ENCODE data around the gene GNAS-AS1.
A peak's percentile ranks its signal among the peaks of the same experiment; 100 is the strongest.

GNAS-AS1 gene

DNA sequence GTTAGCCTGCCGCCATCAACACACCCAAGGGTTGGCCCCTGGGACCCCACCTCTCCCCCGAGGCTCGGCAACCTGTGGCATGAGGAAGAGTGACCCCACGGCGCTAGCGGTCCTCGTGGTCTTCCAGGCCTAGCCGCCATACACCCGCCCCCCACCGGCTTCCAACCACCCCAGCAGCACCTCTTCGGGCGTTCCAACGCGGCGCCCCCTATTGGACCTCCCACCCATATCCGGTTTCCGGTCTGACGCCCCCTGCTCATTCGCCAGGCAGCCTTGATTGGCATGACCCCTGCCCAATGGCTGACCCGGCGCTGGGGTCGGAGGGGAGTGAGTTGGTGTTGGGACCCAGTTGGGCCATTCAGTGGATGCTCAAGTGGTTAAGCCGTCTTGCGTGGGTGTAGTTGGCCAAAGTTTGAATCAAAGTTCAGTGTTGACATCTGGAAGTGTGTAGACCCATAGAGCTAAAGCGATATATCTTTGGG, at the start of gene GNAS-AS1:
GNAS-AS1 (minus strand) TSS at position 210 of the 482 bp plus-strand sequence.
- DNase-seq, result no peak

DNA sequence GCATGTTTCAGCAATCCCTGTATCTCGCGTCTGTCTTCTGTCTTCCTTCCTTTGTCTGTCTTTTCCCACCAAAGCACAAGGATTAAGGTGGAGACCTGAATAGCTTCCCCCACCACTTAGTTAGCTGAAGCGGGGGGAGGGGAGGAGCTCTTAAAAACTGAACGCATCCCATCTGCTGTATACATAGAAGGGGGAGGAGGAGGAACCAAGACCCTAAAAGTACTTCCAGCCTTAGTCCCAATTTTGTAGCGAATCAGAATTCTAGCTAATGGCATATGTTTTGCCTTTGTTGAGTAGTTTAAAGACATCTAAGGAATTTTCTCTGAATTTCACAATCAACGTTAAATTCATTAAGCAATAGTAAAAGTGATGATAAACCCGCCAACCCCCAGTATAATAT, 49.7 kb upstream of the GNAS-AS1 start:
- no peak for DNase-seq

DNA sequence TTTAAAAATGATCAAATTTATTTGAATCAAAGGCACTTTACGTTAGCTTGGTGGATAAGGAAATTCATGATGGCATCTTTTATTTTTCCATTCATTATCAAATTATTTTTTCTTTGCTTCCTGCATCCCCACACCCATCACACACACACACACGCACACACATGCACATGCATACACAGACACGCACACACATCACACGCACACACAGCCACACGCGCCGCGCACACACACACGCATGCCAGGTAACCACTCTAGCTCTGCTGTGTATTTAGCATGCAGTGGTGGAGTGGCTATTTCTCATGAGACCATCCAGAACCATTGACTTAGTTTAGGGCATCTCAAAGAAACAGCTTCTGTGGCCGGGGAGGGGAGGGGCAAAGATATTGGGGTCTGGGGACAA, 48.8 kb upstream of the GNAS-AS1 start:
- DNase-seq, result no peak

DNA sequence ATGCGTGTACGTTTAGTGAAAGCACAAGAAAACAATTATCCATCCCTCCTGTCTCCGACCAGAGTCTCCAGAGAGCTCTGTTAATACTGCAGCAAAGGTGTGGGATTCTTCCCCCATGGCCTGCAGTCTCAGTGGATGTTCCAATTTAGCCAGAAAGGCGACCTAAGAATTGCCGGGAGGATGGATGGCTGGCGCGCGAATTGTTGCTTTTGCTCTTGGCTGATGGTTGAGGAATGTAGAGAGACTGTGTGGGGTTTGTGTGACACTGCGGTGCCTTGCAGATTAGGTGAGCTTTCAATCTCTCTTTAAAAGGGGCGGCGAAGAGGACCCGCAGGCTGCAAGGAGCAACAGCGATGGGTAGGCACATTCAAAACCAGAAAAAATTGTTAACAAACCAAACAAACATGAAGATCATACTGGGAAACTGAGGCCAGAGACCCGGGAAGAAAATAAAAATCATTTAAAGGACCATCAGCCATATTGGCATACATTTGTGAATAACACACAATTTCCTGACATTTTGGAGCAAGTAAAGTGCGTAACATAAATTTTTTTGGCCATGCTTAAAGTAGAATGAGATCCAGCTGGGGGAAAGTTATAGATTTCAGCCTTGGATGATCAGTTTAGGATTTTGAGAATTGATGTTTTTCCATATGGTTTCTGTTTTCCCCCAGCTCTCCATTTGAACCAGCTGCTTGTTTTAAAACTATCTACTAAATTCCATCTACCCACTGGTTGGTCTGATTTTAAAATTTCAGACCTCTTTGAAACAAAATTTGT, 48.1 kb upstream of the GNAS-AS1 start:
- DNase-seq, result no peak

DNA sequence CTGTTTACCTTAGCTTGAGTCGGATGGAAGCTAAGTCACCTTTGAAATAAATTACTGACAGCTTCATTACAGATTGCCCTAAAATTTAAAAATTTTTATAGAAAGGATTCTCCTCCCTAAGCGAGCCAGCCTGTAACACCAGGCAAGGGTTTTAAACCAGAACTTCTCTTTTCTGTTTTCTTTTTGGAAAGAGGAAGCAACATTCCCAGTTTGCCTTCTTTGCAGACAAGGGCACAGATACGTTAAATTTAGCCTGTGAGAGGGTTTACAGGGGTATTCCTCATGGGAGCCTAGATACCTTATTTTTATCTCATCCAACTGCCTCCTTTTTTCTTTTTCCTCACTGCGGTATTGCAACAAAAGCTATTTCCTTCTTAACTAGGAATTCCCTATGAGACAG, 46.8 kb upstream of the GNAS-AS1 start:
- no peak for DNase-seq

DNA sequence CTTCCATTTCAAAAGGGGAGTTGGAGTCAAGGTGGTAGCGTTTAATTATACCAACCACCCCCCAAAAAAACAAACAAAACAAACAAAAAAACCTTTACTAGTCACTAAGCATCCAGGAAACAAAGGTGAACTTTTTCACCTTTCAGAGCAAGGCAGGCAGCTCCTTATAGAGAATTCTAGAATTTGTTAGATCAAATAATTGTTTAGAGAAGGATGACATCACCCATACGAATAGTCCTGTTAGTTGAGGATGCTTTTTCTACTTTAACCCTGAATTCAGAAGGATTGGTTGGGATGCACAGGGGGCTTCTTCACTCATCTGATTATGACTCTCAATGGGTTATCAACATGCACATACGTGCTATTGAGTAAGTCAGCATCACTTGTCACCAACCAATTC, 46.1 kb upstream of the GNAS-AS1 start:
- DNase-seq, result no peak

DNA sequence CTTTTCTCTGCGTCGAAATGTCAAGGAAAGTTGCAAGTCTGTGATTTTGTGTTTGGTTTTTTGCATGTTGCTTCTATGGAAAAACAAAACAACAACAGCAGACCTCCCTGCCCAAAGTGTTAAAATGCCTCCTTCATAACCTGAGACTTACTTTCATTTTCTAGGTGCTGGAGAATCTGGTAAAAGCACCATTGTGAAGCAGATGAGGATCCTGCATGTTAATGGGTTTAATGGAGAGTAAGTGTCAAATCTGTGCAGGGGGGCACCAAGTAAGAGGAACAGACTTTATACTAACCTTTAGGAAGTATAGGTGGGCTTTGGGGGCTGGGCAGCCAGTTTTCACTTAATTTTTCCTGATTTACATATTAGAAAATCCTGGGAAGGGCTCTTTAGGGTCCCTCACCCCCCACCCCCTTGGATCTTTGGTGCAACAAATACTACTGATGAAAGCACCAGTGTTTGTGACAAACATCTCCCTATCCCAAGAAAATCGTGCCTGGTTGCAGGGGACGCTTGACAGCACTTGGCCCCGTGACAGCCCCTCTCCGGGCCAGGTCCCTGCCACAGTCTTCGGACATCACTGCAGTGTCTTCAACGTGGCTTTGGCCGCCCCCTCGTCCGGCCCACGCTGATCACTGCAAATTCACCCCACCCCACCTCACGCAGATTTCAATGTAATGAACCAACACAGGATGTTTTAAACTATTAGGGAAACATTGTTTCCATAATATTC, 44.9 kb upstream of the GNAS-AS1 start:
- DNase-seq, result no peak

DNA sequence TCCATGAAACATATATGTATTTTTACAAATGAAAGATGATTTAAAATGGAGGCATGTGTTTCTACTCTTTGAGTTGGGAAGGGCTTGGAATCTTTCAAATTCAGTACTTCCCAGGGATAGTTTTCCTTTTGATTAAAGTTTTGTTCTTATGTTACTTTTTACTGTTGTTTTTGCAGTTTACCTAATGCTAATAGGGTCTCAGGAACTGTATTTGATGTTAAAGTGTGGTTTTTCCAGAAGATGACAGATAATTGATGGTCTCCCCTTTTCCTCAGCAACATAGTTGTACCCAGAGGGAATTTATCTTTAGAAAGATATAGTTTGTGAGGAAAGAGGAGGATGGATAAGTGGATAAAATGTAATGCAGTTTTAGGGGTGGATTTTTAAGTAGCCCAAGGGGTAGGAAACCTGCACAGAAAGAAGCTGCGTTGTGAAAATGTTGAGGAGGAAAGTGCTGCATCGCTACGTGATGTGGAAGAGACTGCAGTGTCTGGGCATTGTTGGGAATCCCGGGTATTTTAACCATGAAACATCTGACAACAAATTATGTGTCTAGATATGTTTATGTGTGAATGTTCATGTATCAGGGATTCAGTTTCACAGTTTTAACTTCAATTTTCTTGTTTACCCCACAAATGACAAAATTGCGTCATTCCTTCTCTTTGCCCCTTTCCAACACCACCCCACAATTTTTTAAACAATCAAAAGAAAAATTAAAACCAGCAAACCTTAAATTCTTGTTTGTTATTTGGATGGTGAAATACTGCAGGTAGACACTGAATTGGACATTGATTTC, 44.1 kb upstream of the GNAS-AS1 start:
- no peak for DNase-seq

DNA sequence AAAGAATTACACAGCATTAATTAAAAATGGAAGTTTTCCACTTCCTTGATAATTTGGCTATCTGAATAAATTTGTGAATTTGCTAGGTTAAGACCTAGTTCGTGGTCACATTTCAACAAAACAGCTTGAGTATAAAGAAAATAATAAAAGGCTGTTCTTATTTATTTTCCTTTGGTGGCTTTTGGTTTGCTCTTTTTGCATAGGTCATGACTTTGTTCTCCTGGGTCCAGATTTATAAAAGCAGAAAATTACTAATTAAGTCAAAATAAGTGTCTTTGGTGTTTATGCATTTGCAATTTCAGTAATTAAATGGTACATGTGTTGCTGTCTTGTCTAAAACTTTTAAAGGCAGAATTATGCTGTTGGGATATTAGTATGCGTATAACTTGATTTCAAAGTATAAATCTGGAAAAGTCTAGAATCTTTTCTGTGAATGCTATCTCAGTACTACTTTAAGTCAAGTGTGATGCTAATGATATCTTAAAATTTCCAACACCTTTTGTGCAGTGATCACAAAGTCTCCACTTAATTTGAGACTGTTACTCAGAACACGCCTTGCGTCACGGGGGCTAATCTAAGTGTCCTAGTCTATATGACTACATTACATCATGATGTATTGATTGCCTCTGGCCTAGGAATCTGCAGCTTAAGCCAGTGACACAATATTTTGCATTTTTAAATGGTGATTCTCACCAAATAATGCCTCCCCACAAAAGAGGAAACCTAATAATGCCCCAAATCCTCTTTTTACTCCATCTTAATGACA, 42.8 kb upstream of the GNAS-AS1 start:
- DNase-seq, result no peak

DNA sequence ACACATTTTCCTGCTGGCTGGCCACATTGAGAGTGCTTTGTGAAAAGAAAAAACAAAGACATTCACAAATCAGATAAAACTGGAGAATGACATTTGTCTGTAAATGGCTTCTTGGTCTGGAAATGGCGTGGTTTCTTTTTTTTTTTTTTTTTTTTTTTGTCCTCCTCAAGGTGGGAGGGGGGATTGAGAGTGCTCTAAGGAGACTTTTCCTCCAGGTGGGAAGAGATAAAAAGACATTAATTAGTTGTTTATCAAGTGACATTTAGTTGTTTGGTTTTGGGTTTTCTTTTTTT, 42.2 kb upstream of the GNAS-AS1 start:
- DNase-seq, result no peak

DNA sequence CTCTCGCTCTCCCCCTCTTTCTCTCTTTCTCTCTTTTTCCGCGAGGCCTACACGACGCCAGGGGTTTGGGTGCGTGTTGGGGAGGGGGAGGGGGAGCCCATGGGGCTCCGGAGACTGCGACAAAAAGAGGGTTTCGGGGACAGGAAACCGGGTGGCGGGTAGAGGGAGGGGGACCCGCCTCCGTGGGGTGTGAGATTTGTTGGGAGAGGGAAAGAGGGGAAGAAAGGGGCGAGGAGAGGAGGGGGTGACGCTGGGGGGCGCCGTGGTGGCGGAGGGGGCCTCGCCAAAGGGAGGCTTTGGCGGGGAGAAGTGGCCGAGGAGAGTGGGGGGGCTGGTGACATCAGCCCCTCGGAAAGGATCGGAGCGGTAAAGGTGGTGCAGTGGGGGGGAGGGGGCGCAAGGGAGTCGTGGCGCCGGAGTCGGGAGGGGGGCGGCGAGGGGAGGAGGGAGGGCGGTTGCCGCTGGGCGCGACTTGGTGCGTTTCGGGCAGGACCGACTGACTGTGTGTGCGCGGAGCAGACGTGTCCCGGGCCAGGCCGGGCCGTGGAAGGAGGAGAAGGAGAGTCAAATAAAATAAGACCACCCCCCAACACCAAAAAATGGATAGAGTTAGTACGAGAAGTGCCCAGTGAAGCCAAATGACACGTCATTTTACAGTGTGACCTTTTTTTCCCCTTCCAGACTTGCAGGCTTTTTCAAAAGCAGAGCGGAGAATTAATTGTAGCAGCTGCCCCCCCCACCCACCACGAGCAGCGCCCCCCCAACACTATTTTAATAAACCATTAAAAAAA, 41.6 kb upstream of the GNAS-AS1 start:
- DNase-seq, result peak; percentile 68

DNA sequence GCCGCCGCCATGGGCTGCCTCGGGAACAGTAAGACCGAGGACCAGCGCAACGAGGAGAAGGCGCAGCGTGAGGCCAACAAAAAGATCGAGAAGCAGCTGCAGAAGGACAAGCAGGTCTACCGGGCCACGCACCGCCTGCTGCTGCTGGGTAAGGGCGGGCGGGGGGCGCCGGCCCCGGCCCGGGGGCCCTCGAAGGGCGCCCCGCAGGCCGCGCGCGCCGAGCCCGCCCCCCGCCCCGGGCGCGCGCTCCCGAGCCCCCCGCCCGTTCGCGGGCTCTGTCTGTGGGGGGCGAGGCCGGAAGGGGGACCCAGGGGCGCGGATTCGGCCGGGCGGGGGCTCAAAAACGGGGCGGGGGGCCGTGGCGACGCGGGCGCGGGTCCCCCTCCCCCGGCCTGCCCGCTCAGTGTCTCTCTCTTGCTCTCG, 41.0 kb upstream of the GNAS-AS1 start:
- no peak for DNase-seq

DNA sequence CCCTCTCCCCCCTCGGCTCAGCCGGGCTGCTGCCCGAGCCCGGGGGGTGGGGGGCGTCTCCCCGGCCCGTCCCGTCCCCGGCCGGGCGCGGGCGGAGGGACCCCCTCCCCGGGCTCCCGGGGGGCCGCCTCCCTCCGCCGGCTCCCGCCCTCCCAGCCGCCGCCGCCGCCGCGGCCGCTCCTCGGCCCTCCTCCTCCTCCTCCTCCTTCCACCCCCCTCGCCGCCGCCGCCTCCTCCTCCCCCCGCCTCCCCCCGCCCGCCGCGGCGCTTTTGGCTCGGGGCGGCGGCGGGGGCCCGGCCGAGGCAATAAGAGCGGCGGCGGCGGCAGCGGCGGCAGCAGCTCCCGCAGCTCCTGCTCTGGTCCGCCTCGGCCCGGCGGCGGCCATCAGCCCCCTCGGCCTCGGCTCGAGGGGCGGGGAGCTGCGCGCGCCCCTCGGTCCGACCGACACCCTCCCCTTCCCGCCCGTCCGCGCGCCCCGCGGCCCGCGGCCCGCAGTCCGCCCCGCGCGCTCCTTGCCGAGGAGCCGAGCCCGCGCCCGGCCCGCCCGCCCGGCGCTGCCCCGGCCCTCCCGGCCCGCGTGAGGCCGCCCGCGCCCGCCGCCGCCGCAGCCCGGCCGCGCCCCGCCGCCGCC, 40.5 kb upstream of the GNAS-AS1 start:
- DNase-seq, result peak; percentile 71

DNA sequence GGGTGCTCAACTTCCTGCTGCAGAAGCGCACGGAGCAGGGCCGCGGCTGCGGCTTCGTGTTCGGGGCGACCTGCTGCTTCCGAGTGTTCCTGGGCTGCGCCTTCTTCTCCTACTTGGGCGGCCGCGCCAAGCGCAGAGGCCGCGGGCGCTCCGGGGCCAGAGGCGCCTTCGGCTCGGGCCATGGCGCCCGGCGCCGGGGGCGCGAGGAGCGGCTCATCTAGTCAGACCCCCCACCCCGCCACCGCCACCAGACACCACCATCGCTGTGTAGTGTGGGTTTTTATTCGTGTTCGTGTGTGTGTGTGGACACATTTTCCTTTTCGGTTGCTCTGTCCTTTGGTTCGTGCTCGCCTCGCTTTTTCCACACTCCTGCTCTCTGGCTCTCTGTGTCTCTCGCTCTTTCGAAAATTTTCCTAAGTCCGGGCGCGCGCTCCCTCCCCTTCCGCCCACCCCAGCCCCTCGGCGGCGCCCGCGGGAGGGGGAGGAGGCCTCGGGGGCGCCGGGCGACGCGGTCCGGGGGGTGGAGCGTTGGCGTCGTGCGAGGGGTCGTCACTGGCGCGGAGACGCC, 39.9 kb upstream of the GNAS-AS1 start:
- peak; percentile 71 for DNase-seq

DNA sequence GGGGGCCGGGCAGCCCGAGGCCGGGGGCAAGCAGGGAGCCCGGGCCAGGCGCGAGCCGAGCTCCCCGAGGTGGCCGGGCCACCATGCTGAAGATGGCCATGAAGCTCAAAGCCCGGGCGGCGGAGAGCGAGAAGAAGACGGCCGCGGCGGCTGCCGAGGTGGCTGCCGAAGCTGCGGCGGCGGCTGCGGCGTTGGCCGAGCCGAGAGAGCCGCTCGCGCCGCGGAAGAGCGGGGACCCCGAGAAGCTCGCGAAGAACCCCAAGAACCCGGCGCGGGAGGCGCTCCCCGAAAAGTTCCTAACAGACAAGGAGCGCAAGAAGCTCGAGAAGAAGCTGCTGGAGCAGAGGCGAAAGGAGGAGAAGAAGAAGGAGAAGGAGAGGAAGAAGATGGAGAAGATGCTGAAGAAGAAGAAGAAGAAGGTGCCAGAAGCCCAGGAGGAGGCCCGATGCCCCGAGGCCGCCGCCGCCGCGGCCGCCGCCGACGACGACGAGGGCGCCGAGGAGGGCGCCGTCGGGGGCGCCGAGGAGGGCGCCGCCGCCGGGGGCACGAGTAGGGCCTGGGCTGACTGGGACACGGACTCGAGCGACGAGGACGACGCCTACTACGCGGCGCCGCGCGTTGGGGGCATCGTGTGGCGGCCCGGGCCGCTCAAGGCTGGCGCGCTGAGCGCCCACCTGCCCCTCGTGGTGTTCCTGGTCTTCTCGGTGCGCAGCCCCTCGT, 39.3 kb upstream of the GNAS-AS1 start:
- no peak for DNase-seq

DNA sequence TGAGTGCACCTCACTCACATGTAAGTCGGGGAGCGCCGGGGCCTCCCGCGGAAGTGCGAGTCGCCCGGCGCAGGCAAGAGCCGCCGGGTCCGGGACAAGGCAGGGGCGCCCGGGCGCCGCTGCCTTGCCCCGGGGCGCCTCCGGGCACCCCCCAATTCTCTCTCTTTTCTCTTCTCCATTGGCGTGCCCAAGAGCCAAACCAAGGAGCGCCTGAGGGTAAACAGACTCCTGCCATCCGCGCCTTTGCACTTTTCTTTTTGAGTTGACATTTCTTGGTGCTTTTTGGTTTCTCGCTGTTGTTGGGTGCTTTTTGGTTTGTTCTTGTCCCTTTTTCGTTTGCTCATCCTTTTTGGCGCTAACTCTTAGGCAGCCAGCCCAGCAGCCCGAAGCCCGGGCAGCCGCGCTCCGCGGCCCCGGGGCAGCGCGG, 38.6 kb upstream of the GNAS-AS1 start:
- DNase-seq, result no peak

DNA sequence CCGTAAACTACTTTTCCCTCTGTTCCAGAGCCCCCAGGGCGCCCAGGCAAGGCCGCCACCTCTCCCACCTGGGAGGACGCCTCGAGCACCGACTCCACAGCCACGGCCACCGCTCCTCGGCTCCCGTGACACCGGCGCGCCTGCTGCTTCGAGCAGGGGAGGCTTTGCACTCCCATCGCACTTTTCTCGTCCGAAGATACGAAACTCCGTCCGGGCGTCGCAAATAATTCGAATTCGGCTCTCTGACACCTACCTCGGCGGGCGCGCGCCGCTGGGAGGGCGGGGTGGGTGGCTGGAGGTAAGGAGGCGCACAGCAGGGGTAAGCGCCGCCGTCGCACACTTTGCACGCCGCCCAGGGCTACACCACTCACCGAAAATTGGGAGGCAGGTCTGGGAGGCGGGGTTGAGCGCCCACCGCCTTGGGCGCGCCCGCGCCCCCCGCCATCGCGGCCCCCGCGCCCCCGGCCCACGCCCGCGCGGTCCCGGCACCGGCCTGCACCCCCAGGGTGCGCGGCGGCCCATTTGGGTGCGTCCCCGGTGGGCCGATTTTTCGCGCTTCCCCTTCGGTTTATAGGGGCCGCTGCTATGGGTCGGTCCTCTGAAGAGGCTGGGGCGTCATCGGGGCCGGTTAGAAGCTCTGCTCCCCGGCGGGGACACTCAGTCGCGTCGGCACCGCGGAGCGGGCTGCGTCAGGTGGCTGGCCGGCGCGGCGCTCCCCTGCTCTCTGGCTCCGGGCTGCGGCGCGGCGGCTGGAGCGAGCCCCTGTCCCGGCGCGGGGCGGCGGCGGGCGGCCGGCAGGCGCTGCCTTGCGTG, 38.0 kb upstream of the GNAS-AS1 start:
- DNase-seq, result peak; percentile 62

DNA sequence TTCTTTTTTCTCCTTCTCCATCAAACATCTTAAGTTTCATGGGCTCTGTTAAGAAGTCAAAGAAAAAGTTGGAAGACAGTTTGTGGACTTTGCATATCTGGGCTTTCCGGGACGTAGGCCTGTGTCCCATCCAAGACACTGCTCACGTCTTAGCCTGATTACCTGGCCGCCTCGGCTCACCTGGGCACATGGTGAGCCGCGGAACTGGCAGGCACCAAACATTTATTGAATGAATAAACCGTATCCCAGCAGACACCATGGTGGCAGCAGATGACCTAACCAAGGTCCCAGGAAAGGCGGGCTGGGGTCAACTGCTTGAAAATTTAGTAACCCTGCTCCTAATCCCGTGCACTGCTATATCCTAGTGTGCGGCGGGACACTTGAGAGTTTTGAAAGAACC, 37.4 kb upstream of the GNAS-AS1 start:
- no peak for DNase-seq

DNA sequence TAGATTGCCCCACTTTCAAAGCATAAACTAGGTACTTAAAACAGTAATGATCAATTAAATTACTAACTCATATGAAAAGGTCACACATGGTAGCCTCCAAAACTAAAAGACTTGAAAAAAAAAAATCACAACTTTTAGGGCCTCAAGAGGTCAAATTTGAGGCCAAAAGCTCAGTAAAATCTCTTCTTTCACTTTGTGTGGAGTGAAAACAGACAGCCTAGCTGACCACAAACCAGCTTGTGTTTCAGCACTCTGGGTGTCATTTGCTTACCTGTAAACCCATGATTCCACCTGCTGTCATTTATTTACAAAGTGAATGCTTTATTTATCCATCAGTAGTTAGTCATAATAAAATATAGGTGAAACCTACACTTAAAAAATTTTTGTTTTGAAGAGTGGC, 35.8 kb upstream of the GNAS-AS1 start:
- DNase-seq, result no peak

DNA sequence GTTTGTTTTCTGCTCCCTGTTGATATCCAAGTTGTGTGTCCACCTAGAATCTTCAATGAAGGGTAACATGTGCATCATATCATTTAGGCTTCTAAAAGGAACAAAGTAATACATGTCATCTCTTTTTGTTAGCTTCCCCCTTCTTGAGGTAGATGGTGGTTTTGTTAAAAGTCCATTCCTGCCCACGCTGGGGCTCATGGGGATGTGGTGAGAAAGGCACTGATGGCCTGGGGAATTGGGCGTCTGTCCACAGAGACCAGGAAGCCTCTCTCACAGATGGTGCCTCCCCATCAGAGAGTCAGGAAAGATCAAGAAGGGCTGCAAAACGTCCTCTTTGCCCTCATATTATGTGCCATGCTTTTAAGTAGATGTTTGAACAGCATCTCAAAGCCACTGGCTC, 34.3 kb upstream of the GNAS-AS1 start:
- DNase-seq, result no peak

Data from GDM1 (cell line).